Measurements from ENCODE around the gene COL11A1.
"Not testable (repeated sequence)": the region's sequence is repeated elsewhere in the genome, so short reads cannot be mapped to it uniquely, and the experiment has no call there.

The COL11A1 gene

DNA sequence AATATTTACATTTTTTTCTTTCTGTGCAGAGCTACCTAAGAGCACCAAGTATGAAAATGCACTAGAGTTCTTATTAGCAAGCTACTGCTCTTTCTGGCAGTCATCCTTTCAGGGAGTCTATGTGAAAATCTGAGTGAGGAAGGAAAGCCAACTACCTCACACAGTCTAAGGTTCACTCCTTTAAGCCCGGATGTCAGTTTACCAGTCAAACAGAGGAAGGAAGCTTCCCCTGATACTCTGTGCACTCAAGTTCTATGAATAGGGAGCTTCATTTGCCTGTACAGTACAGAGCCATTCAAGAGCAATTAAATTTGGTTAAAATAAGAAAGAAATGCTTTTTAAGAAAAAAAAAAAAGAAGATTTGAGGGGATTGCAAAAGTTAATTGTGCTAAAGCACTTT is 6.9 kb downstream of the COL11A1 start:
- intact Hi-C loops (cut with DNase I) = loop anchor here (10.0 kb wide), 1 partner anchor 403 kb away; no protein-coding TSS in a partner anchor
- DNase-seq = no peak

- intact Hi-C loops (cut with DNase I) = no loop called here
These were observed 19.1 kb downstream of the COL11A1 start for GRCh38 chr1:103089221-103089620.

DNA sequence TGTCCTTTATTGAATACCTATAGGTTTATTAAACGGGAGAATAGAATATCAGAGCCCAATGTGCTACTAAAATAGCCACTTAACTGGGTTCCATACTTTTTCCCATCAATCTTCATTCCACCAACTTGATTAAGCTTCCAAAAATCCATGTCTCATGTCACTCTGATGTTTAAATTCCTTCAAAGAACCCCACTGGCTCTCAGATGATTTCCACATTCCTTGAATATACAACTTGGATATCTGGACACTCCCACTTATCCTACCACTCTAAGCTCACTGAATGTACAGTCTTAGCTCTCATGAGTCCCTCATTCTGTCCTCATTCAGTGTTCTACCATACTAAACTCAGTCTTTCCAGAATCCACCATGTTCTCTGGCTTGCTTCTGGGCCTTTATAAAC is 21.1 kb downstream of the COL11A1 start:
- DNase-seq = no peak
- intact Hi-C loops (cut with DNase I) = no loop called here

More at GRCh38 chr1:103089221-103089620, 19.1 kb downstream of the COL11A1 start:
- DNase-seq = no peak

- peak in 3 of 42 donors; percentile 6 to 29 (median 7) for DNase-seq
- intact Hi-C loops (cut with DNase I) = no loop called here
These were observed 24.1 kb downstream of the COL11A1 start for GRCh38 chr1:103084181-103084580.

DNA sequence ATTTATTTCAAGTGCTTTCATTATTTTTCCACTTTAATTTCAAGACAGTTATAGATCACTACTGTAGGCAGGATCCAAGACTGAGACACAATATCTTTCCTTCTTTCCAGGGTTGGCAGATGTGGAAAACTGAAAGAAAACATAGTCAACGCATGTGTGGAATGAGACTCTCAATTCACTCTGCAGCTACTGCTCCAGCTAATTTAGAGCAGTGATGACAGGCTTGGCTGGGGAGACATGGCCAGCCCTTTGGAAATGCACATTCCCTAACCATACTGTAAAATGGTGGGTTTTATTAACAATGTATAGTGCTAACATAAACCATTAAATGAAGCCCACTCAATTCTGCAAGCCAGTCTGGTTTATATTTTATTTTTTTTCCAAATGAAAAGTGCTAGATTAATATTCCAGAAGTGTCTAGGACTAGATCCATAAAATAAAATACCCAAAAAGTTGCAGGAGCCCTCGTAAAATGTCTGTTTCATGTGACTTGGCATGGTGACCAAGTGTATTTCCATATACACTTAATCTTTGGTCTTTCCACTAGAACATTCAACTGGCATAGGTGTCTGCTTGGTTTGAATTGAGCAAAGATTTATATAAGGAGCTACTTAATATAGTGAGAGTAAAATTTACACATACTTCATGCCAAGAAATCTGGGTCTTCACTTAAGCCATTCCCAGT is 32.9 kb downstream of the COL11A1 start:
- intact Hi-C loops (cut with DNase I) = no loop called here
- peak in 1 of 42 donors; percentile 2 for DNase-seq

GRCh38 chr1:103074224-103074623 is 34.1 kb downstream of the COL11A1 start:
- intact Hi-C loops (cut with DNase I) = no loop called here
- DNase-seq = peak in 12 of 42 donors; percentile 2 to 44 (median 16)

DNA sequence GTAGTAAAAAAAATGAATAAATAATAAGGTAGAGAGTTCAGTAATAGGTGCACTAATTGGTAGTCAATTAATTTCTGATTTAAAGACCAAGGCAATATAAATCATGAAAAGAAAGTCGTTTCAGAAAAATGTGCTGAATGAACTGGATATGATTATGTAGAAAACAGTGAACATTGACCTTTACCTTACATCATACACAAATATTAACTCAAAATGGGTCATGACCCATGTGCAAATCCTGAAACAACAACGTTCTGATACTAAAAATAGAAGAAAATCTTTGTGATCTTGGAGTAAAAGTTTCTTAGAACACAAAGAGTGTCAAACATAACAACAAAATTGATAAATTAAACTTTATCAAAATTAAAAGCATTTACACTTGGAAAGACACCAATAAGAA is 39.1 kb downstream of the COL11A1 start:
- intact Hi-C loops (cut with DNase I) = no loop called here
- no peak for DNase-seq

DNA sequence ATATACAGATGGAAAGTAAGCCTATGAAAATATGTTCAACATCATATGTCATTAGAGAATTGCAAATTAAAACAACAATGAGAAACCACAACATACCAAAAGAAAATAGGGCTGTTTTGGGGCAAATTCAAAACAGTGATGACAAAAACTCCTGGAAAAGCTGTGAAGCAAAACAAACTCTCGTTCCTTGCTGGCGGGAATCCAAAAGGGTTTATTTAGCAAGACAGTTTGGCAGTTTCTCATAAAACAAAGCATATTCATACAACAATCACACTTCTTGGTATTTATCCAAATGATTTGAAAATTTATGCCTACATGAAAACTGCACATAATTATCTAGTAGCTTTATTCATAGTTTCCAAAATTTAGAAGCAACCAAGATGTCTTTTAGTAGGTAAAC is 44.4 kb downstream of the COL11A1 start:
- intact Hi-C loops (cut with DNase I) = no loop called here
- no peak for DNase-seq

GRCh38 chr1:103058391-103058790 is 49.9 kb downstream of the COL11A1 start:
- intact Hi-C loops (cut with DNase I) = no loop called here
- no peak for DNase-seq

- intact Hi-C loops (cut with DNase I) = no loop called here
- no peak for DNase-seq
These were observed 51.9 kb downstream of the COL11A1 start for GRCh38 chr1:103056423-103056822.

GRCh38 chr1:103028110-103028509 is 80.2 kb downstream of the COL11A1 start:
- intact Hi-C loops (cut with DNase I); DNase-seq: not testable (repeated sequence)

DNA sequence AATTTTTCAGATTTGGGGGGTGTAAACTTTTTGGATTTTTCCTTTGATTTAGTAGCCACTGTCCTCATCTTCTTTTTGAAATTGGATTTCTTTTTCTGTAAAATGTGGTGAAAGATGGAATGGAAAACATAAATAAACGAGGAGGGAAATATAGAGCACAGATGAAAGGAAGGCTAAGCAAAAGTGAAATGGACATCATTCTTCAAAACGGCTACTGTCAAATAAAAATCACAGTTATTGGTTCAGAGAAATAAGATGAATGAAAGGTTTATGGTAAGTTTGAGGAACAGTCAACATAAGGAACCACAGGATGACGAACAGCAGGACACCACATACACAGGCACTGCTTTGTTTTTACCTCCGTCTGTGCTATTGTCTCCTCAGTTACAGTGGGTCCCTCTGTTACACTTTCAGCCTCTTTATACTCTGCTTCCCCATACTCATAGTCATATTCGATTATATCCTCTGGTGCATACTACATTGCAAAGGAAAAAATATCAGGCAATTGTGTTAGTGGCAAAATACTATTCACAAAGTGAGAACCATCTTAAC is 82.4 kb downstream of the COL11A1 start:
- intact Hi-C loops (cut with DNase I) = no loop called here
- no peak for DNase-seq

GRCh38 chr1:103024051-103024450 is 84.3 kb downstream of the COL11A1 start:
- DNase-seq = no peak
- intact Hi-C loops (cut with DNase I) = no loop called here

GRCh38 chr1:103002005-103002404 is 106.3 kb downstream of the COL11A1 start:
- no peak for DNase-seq
- intact Hi-C loops (cut with DNase I) = no loop called here

DNA sequence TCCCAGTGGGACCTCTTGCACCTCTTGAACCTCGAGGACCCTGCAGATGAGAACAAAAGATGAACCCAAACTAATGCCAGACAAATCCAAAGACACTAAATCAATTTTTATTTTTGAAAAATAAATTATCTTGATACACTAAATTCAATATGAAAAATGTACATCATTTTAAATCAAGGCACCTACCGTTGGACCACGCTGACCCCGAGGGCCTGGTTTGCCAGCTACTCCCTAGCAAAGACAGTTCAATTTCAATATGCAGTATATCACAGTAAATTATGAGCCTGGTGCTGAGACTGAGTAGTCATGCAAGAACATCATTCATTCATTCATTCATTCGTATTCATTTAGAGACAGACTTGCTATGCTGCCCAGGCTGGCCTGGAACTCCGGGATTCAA is 129.4 kb downstream of the COL11A1 start:
- no peak for DNase-seq

DNA sequence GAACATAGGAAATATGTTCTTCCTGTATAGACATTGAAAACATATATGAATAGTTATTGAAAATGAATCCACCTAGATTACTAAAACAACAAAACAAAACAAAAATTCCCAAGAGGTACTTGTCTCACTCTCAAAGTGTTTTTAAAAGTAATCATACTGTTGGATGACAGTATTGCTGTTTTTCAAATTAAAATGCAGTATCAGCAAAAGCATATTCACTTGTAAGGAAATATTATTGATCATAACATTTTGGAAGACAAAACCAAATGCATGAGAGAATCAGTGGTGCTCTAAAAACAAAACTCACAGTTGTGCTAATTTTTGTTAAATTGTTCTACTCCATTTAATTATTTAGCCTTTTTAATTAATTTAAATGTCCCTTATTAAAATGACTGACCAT is 131.0 kb downstream of the COL11A1 start:
- intact Hi-C loops (cut with DNase I) = no loop called here
- DNase-seq = no peak

More for the DNA sequence above, 129.4 kb downstream of the COL11A1 start:
- intact Hi-C loops (cut with DNase I) = no loop called here

- intact Hi-C loops (cut with DNase I) = no loop called here
- DNase-seq = peak in 10 of 42 donors; percentile 5 to 50 (median 16)
These were observed 137.7 kb downstream of the COL11A1 start for GRCh38 chr1:102970496-102971078.

- intact Hi-C loops (cut with DNase I) = no loop called here
- no peak for DNase-seq
These were observed 140.5 kb downstream of the COL11A1 start for GRCh38 chr1:102967786-102968185.

DNA sequence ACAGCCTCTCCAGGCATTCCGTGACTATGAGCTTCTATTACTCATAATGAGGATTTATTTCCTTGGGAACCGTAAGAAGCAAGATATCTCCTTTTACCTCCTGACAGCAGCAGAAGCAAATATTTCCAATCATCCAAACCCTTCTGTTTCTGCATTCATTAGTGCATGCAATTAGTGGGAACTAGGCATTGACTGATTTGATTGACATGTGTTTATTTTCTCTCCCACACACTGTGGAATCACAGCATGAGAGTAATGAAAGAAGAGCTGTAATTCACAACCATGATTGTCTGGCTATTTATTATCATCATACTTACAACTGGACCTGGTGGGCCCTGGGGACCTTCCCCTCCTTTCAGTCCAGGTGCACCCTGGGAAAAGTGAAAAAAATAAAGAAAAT is 146.8 kb downstream of the COL11A1 start:
- intact Hi-C loops (cut with DNase I) = no loop called here
- no peak for DNase-seq

- intact Hi-C loops (cut with DNase I) = no loop called here
These were observed 153.7 kb downstream of the COL11A1 start for GRCh38 chr1:102954576-102954975.

DNA sequence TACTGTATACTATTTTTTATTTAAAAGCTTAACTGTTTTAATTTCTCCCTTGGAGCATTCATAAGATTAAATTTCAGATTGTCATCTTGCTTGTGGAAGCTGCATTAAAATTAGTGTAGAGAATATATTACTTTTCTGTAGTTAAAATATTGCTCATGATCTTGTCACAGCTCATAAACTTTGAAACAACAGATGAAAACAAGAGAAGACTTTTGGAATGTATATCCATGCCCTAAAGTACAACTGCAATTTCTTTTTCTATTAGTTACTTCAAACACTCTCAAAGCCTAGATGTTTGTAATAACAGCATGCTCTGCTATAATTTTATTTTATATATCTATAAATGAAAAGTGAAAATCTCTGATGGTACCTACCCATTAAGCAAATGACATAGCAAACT is 155.9 kb downstream of the COL11A1 start:
- DNase-seq = no peak
- intact Hi-C loops (cut with DNase I) = no loop called here

More at GRCh38 chr1:102954576-102954975, 153.7 kb downstream of the COL11A1 start:
- no peak for DNase-seq

Measured in head of caudate nucleus (tissue), 42 donors.